ENCODE data around the gene PPP1R9A.

The PPP1R9A gene

GRCh38 chr7:95261895-95262415 is 354.6 kb downstream of the PPP1R9A start:
- no peaks in the 10 kb centered on the region for H3K79me2 ChIP-seq (ENCODE audit: control insufficient read depth, low read length)
- H3K36me3 ChIP-seq (ENCODE audit: control insufficient read depth, low read length), result no peaks in the 10 kb centered on the region
- H4K20me1 ChIP-seq (ENCODE audit: control insufficient read depth, insufficient read depth, low read depth, low read length), result no peaks in the 10 kb centered on the region
- H3K27ac ChIP-seq (ENCODE audit: low read depth, low read length), result no peak overlapping the region
- H3K4me2 ChIP-seq (ENCODE audit: low read length), result no peak overlapping the region
- no peaks in the 10 kb centered on the region for H3K9me2 ChIP-seq (replicated peaks; ENCODE audit: control insufficient read depth, low read length)
- H3K9me3 ChIP-seq (ENCODE audit: control insufficient read depth, insufficient read depth, low read length), result no peaks in the 10 kb centered on the region
- no peaks in the 10 kb centered on the region for H3F3A ChIP-seq (ENCODE audit: control insufficient read depth, insufficient read depth)
- TF ChIP-seq EZH2phosphoT487 (IDR thresholded peaks at IDR 0.05; ENCODE audit: borderline replicate concordance, low read length), result no peak
- TF ChIP-seq, protein P1, sequence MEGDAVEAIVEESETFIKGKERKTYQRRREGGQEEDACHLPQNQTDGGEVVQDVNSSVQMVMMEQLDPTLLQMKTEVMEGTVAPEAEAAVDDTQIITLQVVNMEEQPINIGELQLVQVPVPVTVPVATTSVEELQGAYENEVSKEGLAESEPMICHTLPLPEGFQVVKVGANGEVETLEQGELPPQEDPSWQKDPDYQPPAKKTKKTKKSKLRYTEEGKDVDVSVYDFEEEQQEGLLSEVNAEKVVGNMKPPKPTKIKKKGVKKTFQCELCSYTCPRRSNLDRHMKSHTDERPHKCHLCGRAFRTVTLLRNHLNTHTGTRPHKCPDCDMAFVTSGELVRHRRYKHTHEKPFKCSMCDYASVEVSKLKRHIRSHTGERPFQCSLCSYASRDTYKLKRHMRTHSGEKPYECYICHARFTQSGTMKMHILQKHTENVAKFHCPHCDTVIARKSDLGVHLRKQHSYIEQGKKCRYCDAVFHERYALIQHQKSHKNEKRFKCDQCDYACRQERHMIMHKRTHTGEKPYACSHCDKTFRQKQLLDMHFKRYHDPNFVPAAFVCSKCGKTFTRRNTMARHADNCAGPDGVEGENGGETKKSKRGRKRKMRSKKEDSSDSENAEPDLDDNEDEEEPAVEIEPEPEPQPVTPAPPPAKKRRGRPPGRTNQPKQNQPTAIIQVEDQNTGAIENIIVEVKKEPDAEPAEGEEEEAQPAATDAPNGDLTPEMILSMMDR (IDR thresholded peaks at IDR 0.05; ENCODE audit: low read depth, low read length, poor library complexity, severe bottlenecking), result no peak
- no peak overlapping the region for H3K4me3 ChIP-seq (ENCODE audit: low read length)
- H3K27me3 ChIP-seq (ENCODE audit: control insufficient read depth, low read length), result no peaks in the 10 kb centered on the region
- H3K4me1 ChIP-seq (ENCODE audit: control insufficient read depth, low read length), result no peaks in the 10 kb centered on the region

- TF ChIP-seq, protein P1 (IDR thresholded peaks at IDR 0.05; ENCODE audit: low read depth, low read length, poor library complexity, severe bottlenecking), result no peak
- TF ChIP-seq EZH2phosphoT487 (IDR thresholded peaks at IDR 0.05; ENCODE audit: borderline replicate concordance, low read length), result no peak
- H3K4me2 ChIP-seq (ENCODE audit: low read length), result no peak overlapping the region
- no peaks in the 10 kb centered on the region for H3K79me2 ChIP-seq (ENCODE audit: control insufficient read depth, low read length)
- no peak overlapping the region for H3K27ac ChIP-seq (ENCODE audit: low read depth, low read length)
- no peak overlapping the region for H3K4me3 ChIP-seq (ENCODE audit: low read length)
- H3K9me3 ChIP-seq (ENCODE audit: control insufficient read depth, insufficient read depth, low read length), result no peaks in the 10 kb centered on the region
- no peaks in the 10 kb centered on the region for H3K9me2 ChIP-seq (replicated peaks; ENCODE audit: control insufficient read depth, low read length)
- no peaks in the 10 kb centered on the region for H3F3A ChIP-seq (ENCODE audit: control insufficient read depth, insufficient read depth)
- no peaks in the 10 kb centered on the region for H3K36me3 ChIP-seq (ENCODE audit: control insufficient read depth, low read length)
- H3K4me1 ChIP-seq (ENCODE audit: control insufficient read depth, low read length), result no peaks in the 10 kb centered on the region
- no peaks in the 10 kb centered on the region for H3K27me3 ChIP-seq (ENCODE audit: control insufficient read depth, low read length)
- no peaks in the 10 kb centered on the region for H4K20me1 ChIP-seq (ENCODE audit: control insufficient read depth, insufficient read depth, low read depth, low read length)
Measured at GRCh38 chr7:95262875-95263274, 355.5 kb downstream of the PPP1R9A start.

DNA sequence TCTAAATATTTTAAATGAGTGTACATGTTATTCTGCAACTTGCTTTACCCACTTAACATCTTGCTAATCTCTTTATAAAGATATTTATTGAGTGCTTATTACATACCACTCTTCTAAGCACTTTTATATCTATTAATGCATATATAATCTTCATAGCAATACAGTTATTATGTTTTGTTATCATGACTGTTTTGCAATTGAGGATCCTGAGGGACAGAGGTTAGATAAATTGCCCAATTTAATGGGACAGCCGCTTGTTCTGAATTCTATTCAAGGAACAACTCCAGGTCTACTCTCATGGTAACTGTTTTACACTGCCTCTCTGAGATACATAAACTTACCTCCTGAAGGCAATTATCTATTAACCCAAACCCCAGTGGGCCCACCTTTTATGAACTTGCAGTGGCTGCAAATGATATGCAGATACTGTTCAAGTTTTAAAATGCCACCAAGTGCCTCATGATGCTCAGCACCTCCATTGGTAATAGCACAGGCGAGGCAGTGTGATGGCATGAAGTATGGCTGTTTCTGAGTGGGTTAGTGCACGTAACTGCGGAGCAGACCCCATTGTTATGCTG is 356.5 kb downstream of the PPP1R9A start:
- no peaks in the 10 kb centered on the region for H3K9me3 ChIP-seq (ENCODE audit: control insufficient read depth, insufficient read depth, low read length)
- no peak overlapping the region for H3K4me3 ChIP-seq (ENCODE audit: low read length)
- H3K27ac ChIP-seq (ENCODE audit: low read depth, low read length), result no peak overlapping the region
- no peaks in the 10 kb centered on the region for H3K36me3 ChIP-seq (ENCODE audit: control insufficient read depth, low read length)
- no peaks in the 10 kb centered on the region for H3K4me1 ChIP-seq (ENCODE audit: control insufficient read depth, low read length)
- H3K4me2 ChIP-seq (ENCODE audit: low read length), result no peak overlapping the region
- TF ChIP-seq, protein P1 (IDR thresholded peaks at IDR 0.05; ENCODE audit: low read depth, low read length, poor library complexity, severe bottlenecking), result no peak
- TF ChIP-seq EZH2phosphoT487 (IDR thresholded peaks at IDR 0.05; ENCODE audit: borderline replicate concordance, low read length), result no peak
- no peaks in the 10 kb centered on the region for H3K79me2 ChIP-seq (ENCODE audit: control insufficient read depth, low read length)
- no peaks in the 10 kb centered on the region for H3K27me3 ChIP-seq (ENCODE audit: control insufficient read depth, low read length)
- no peaks in the 10 kb centered on the region for H3F3A ChIP-seq (ENCODE audit: control insufficient read depth, insufficient read depth)
- H3K9me2 ChIP-seq (replicated peaks; ENCODE audit: control insufficient read depth, low read length), result no peaks in the 10 kb centered on the region; the same call in 1 of the 2 replicates
- no peaks in the 10 kb centered on the region for H4K20me1 ChIP-seq (ENCODE audit: control insufficient read depth, insufficient read depth, low read depth, low read length)

All from DOHH2 (cell line).